ENCODE data around the gene PGBD2.

- TF ChIP-seq CTCF (IDR thresholded peaks at IDR 0.05), result no peak
- TF ChIP-seq ZFX (IDR thresholded peaks at IDR 0.05; ENCODE audit: borderline replicate concordance), result no peak
Measured at GRCh38 chr1:248914796-248915381, 8.9 kb downstream of the PGBD2 start.
